ENCODE measurements around the gene RABL3. TPM values are rescaled to one million over a fixed set of nuclear protein-coding genes. Genes with fewer than 3 reads are reported as not detected.

Gene RABL3
- total RNA-seq, 1 donor from 2014 or later = 19.4 TPM

Other genes with a start within 250 kb of the RABL3 start
- gene NDUFB4, start 146.2 kb downstream of the RABL3 start, total RNA-seq = 645 TPM
- not detected for gene HGD, start 60.3 kb downstream of the RABL3 start, total RNA-seq
- gene GTF2E1, start 228 bp upstream of the RABL3 start, total RNA-seq = 11.4 TPM
- gene STXBP5L, start 165.7 kb upstream of the RABL3 start, total RNA-seq = not detected

All from left ventricle myocardium superior (tissue), 1 donor.